SK-N-DZ (cell line): Measurements from ENCODE around the gene DYNLRB1.

Experiments
- DNase-seq: peaks from one replicate; pipeline ENCODE4 v3.0.0-alpha.2; 2015; ENCODE audit warnings: low spot score
- small RNA-seq, 2 experiments: library from RNA; depleted of rRNA; stranded (forward); fragments of <200 nt; gene quantifications; one replicate each; pipeline ENCODE3, GENCODE V24; 2014

DYNLRB1 gene

DNA sequence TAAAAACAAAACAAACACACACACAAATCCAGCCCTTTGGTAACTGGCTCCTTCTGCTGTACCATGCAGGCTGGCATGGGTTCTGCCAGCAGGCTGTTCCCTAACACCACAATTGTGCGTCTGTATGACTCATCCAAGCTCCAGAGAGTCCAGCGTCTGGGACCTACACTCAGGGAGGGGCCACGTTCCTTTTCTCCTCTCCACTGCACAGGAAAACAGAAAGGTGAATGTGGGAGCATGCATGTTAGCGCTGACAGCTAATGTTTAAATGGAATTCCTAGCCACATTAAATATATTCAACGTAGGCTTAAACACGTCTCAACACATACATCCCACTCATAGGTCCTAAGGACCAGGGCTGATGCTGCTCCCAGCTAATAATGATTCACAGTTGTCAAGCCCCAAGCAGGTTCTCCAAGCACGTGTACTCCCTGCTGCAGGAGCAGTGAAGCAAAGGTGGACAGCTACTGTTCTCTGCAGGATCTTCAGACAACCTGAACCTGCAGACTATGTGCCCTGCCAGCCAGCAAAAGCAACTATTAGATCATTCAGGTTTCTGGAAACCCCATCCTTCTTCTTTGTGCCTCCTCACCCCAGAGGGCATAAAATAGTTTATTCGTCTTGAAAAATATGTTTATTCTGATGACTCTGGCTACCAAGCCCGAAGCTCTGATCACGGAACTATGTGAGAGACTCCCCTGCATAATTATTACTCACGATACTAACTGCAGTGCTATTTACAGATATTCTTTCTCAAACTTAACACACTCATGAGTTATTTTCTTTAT, 63.2 kb downstream of the DYNLRB1 start:
- no peak for DNase-seq

DNA sequence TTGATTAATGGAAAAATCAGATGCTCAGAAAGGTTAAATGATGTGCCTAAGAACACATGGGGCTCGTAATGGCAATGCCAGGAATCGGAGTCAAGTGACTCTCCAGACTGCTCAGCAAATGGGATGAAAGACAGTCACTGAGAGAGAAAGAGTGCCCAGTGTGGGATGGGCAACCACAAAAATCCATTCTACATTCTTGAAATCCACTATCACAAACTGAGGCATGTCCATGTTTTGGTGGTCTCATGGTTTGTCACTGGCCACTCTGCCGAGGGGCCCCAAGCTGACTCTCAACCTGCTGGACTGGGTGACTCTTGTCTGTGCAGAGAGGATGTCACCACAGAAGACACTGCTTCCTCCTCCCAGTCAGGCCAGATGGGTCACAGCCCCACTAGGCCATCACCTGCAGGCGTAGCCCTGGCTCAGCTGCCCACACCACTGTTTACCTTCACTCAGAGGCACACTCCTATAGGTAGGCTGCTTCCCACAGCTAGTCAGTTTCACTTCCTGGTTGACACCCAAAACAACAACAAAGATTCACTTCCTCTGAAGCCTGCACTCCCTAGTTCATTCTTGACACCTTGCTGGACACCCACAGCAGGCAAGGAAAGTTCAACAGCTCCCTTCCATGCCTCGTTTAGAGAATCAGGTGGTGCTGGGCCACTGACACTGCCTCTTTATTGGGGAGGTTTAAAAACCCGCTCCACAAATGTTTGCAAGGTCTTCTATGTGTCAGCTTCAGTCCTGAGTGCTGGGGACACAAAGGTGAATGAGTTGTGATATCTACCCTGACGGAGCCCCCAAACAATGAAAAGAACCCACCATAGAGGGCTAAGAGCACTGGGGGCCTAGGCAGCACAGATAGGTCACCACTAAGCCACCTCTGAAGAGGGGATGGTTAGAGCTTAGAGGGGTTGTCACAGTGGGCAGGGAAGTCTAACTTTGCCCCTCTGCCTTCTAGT, 64.0 kb downstream of the DYNLRB1 start:
- no peak for DNase-seq

- DNase-seq: no peak
Observed at GRCh38 chr20:34581341-34582184, 65.3 kb downstream of the DYNLRB1 start.

DNA sequence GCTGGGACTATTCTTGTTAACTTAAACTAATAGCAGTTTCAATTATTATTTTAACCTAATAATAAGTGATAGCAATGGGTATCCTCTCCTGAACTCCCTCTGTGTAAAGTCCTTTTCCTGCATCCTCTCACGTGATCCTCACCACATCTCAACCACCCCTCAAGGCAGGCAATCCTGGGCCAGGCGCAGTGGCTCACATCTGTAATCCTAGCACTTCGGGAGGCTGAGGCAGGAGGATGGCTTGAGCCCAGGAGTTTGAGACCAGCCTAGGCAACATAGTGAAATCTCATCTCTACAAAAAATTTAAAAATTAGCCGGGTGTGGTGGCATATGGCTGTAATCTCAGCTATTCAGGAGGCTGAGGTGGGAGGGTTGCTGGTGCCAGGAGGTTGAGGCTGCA, 66.0 kb downstream of the DYNLRB1 start:
- DNase-seq: no peak

GRCh38 chr20:34582911-34583310, 66.7 kb downstream of the DYNLRB1 start:
- no peak for DNase-seq

GRCh38 chr20:34583544-34583943, 67.3 kb downstream of the DYNLRB1 start:
- no peak for DNase-seq

DNA sequence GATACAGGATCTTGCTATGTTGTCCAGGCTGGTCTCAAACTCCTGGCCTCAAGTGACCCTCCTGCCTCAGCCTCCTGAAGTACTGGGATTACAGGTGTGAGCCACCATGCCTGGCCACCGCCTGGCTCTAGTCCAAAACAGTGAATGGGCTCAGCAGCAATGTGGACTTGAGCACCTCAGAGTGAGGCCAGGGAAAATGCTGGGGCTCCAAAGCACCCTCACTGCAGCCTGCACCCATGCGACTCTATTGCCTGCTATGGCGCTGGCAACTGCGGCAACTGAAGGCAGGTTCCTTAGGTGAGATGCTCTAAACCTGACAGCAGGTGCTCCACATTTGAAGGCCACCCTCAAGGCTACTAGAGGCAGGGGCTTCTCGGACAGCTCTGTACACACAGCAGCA, 68.8 kb downstream of the DYNLRB1 start:
- DNase-seq: no peak

GRCh38 chr20:34586488-34587163, 70.4 kb downstream of the DYNLRB1 start:
- DNase-seq: no peak

Small RNA genes within 50 kb of the gene (small RNA-seq; reads per million reads assigned to genes)
- gene RF00019: 0 reads per million in 2 experiments
